ENCODE measurements around the gene DLG4. TPM values are rescaled to one million over a fixed set of nuclear protein-coding genes. Genes with fewer than 3 reads are reported as not detected.
"Not testable (repeated sequence)": the region's sequence is repeated elsewhere in the genome, so short reads cannot be mapped to it uniquely, and the experiment has no call there.

DLG4 gene
- total and polyA plus RNA-seq, 5 donors from 2014 or later: 0.22 to 2.9 (median 0.50) TPM

- DNase-seq; H3K9me3 Mint-ChIP-seq; H3K9me3 ChIP-seq (ENCODE audit: control insufficient read depth in 2 of 2, low read length in 2 of 2); ATAC-seq (ENCODE audit: low read depth in 2 of 2); H3K4me3 ChIP-seq (ENCODE audit: low read depth, low read length); H3K27me3 ChIP-seq (ENCODE audit: control insufficient read depth, insufficient read depth, low read length): not testable (repeated sequence)
- Mint-ChIP-seq H3K27me3 (peaks cover 14% of the 10 kb centered on the region), H3K36me3 (peaks cover 34% of the 10 kb centered on the region), H3K27ac (peak overlapping the region in 2 of 3 donors; percentile 76 to 98), H3K4me1 (peaks cover 13 to 50% (median 33%) of the 10 kb centered on the region in 4 donors), H3K4me3 (peak overlapping the region in 2 of 4 donors; percentile 64 to 94)
- H3K4me1 ChIP-seq (ENCODE audit: control insufficient read depth, insufficient read depth, low read length, poor library complexity, severe bottlenecking): peaks cover 35% of the 10 kb centered on the region
- H3K36me3 ChIP-seq (ENCODE audit: control insufficient read depth, insufficient read depth, low read length): peaks cover 35% of the 10 kb centered on the region
- peak overlapping the region; percentile 93 for H3K27ac ChIP-seq (ENCODE audit: insufficient read depth, low read length, poor library complexity, severe bottlenecking)
Measured at GRCh38 chr17:7243838-7244237, 24.2 kb upstream of the DLG4 start.

DNA sequence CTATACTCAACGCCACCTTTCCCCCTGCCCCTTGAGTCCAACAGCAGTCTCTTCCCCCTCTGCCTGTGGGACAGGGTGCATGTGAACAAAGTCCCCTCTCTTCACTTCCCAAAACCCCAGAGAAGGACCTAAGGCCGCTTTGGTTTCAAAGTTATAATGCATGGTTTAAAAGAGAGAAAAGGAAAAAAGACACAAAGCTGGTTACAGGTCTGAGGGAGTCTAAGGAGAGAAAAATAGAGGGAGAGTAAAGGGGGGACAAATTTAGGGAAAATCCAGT lies 23.8 kb upstream of the DLG4 start:
- ATAC-seq (ENCODE audit: low read depth in 2 of 2): no peak
- Histone ChIP-seq H3K4me3 (ENCODE audit: low read depth, low read length) (peak overlapping the region; percentile 99), H3K4me1 (ENCODE audit: control insufficient read depth, insufficient read depth, low read length, poor library complexity, severe bottlenecking) (peaks cover 32% of the 10 kb centered on the region), H3K27me3 (ENCODE audit: control insufficient read depth, insufficient read depth, low read length) (no peaks in the 10 kb centered on the region), H3K27ac (ENCODE audit: insufficient read depth, low read length, poor library complexity, severe bottlenecking) (peak overlapping the region; percentile 93), H3K9me3 (ENCODE audit: control insufficient read depth in 2 of 2, low read length in 2 of 2) (no peaks in the 10 kb centered on the region), H3K36me3 (ENCODE audit: control insufficient read depth, insufficient read depth, low read length) (peaks cover 35% of the 10 kb centered on the region)
- peak overlapping the region; percentile 80 to 94 (median 89) for H3K4me3 Mint-ChIP-seq
- H3K4me1 Mint-ChIP-seq: peaks cover 13 to 45% (median 29%) of the 10 kb centered on the region in 4 donors
- H3K9me3 Mint-ChIP-seq: peaks cover 0 to 1% (median 0%) of the 10 kb centered on the region in 7 donors
- DNase-seq: no peak
- peaks cover 34% of the 10 kb centered on the region for H3K36me3 Mint-ChIP-seq
- peaks cover 14% of the 10 kb centered on the region for H3K27me3 Mint-ChIP-seq
- peak overlapping the region; percentile 87 to 98 (median 87) for H3K27ac Mint-ChIP-seq

DNA sequence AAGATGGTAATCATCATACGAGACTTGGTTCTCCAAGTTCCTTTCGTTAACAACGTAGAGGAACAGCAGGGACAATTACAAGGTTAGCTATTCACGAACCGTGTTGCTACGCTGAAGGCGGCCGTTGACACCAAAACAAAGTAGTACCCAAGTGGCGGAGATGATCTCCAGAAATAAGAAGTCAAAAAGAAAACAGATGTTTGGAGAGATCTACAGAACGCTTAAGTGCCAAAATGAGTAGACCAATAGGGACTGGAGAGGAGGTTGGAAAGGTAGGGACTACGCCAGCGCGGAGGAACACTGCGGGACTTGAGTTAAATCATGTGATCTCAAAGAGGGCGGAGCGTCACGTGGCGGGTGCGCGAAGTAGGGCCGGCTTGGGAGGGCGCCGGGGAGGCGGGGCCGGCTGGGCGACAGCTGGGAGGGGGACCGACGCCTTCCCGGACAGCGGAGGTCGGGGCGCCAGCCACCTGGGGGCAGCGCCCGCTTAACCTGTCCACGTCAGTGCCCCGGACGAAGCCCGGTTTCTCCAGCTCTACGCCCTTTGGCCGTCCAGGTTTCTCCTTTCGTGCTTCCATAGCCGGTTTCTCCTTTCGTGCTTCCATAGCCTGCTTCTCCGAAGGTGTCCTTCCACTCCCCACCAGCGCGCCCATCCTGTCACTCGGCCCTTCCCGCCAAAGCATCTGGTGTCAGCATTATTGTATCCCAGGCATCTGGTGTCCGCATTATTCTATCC lies 23.2 kb upstream of the DLG4 start:
- Mint-ChIP-seq H3K27me3 (peaks cover 14% of the 10 kb centered on the region), H3K27ac (peak overlapping the region; percentile 98 to 99 (median 99)), H3K36me3 (peaks cover 34% of the 10 kb centered on the region), H3K9me3 (peaks cover 0 to 1% (median 0%) of the 10 kb centered on the region in 7 donors), H3K4me3 (peak overlapping the region; percentile 92 to 97 (median 96)), H3K4me1 (peaks cover 13 to 45% (median 29%) of the 10 kb centered on the region in 4 donors)
- no peaks in the 10 kb centered on the region for H3K9me3 ChIP-seq (ENCODE audit: control insufficient read depth in 2 of 2, low read length in 2 of 2)
- ATAC-seq (ENCODE audit: low read depth in 2 of 2) (peak; percentile 46 to 48), DNase-seq (peak; percentile 92 to 96 (median 96))
- peak overlapping the region; percentile 99 for H3K4me3 ChIP-seq (ENCODE audit: low read depth, low read length)
- peaks cover 31% of the 10 kb centered on the region for H3K4me1 ChIP-seq (ENCODE audit: control insufficient read depth, insufficient read depth, low read length, poor library complexity, severe bottlenecking)
- H3K27ac ChIP-seq (ENCODE audit: insufficient read depth, low read length, poor library complexity, severe bottlenecking): peak overlapping the region; percentile 93
- no peaks in the 10 kb centered on the region for H3K27me3 ChIP-seq (ENCODE audit: control insufficient read depth, insufficient read depth, low read length)
- peaks cover 35% of the 10 kb centered on the region for H3K36me3 ChIP-seq (ENCODE audit: control insufficient read depth, insufficient read depth, low read length)

DNA sequence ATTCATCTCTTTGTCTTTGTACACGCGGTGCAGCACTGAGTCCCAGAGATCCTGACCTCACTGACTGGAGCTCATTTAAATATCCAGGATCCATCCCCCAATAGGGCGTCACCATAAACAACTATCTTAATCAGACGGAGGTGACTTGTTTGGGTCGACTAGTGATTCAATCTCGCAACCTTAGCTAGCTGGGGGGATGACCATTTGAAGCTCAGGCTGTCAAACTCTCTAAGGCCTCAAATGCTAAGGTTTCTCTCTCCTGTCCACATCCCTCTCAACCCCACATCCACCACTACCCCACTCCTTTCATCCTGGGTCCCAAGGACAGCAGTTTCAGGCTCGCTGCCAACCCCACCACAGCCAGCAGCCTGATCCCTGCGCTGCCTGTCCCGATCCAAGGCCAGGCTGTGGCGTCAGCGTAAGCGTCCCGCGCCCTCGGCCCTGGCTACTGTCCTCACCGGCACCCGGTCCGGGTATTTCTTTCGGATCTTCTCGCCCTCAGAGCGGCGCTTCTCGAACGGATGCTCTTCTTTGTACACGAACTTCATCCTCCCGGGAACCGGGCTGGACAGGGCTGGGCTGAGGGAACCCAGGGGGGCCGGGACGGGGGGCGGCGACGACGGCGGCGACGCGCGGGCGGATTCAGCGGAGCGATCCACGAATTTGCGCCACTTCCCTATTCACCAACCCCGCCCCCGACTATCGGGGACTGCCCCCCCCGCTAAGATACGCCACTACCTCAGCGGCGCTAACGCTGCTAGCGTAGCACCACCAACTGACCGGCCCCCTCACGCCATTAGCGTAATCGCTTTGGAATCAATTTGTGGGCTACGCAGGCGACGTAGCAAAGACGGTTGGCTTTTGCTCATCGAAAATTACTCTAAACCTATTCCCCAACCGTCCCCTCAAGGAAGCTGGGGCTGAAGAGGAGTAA lies 22.4 kb upstream of the DLG4 start, which contains the start of gene GABARAP:
Gene GABARAP (minus strand): TSS at position 667 of the 934 bp plus-strand sequence. CDS start 119 bp downstream, at position 548.
- peaks cover 35% of the 10 kb centered on the region for H3K36me3 Mint-ChIP-seq
- H3K4me1 Mint-ChIP-seq: peaks cover 16 to 48% (median 30%) of the 10 kb centered on the region in 4 donors

DNA sequence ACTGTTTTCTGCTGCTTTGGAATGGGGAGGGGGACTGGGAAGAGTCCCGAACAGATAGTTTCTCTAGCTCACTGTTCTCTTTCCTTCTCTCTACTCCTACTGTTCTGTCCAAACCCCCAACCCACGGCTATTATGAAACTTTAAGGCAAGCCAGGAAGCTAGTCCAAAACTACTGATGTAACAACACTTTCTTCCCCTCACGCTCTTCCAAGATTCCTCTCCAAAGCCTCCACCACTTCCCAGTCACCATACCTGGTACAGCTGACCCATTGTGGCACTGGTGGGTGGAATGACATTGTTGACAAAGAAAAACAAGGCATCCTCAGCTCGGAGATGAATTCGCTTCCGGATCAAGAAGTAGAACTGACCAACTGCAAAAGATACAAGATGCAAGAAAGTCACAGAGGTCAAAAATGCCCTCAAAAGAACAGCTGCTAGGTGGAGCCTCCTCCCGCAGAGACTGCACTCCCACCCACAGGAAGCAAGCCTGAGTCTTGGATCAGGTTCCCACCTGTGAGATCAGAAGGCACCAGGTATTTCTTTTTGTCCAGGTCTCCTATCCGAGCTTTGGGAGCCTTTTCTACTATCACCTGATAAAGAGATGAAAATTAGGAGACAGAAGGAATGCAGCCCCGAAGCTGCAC lies 21.6 kb upstream of the DLG4 start:
- peaks cover 33% of the 10 kb centered on the region for H3K36me3 Mint-ChIP-seq
- Histone ChIP-seq H3K27ac (ENCODE audit: insufficient read depth, low read length, poor library complexity, severe bottlenecking) (peak overlapping the region; percentile 93), H3K36me3 (ENCODE audit: control insufficient read depth, insufficient read depth, low read length) (peaks cover 33% of the 10 kb centered on the region), H3K9me3 (ENCODE audit: control insufficient read depth in 2 of 2, low read length in 2 of 2) (no peaks in the 10 kb centered on the region), H3K27me3 (ENCODE audit: control insufficient read depth, insufficient read depth, low read length) (no peaks in the 10 kb centered on the region), H3K4me1 (ENCODE audit: control insufficient read depth, insufficient read depth, low read length, poor library complexity, severe bottlenecking) (peaks cover 41% of the 10 kb centered on the region), H3K4me3 (ENCODE audit: low read depth, low read length) (peak overlapping the region; percentile 82)
- peaks cover 0 to 1% (median 0%) of the 10 kb centered on the region in 7 donors for H3K9me3 Mint-ChIP-seq
- ATAC-seq (ENCODE audit: low read depth in 2 of 2) (no peak), DNase-seq (no peak)
- H3K27ac Mint-ChIP-seq: peak overlapping the region; percentile 98 to 99 (median 99)
- peak overlapping the region; percentile 92 to 97 (median 96) for H3K4me3 Mint-ChIP-seq
- peaks cover 14% of the 10 kb centered on the region for H3K27me3 Mint-ChIP-seq
- peaks cover 20 to 46% (median 30%) of the 10 kb centered on the region in 4 donors for H3K4me1 Mint-ChIP-seq

More for the DNA sequence above, 22.4 kb upstream of the DLG4 start, which contains the start of gene GABARAP:
- Mint-ChIP-seq H3K9me3 (peaks cover 0 to 1% (median 0%) of the 10 kb centered on the region in 7 donors), H3K27ac (peak within 1 kb of the TSS; percentile 98 to 99 (median 99)), H3K27me3 (peaks cover 14% of the 10 kb centered on the region), H3K4me3 (peak within 1 kb of the TSS; percentile 92 to 97 (median 96))
- DNase-seq: peak; percentile 86 to 95 (median 93)
- peaks cover 40% of the 10 kb centered on the region for H3K4me1 ChIP-seq (ENCODE audit: control insufficient read depth, insufficient read depth, low read length, poor library complexity, severe bottlenecking)
- H3K36me3 ChIP-seq (ENCODE audit: control insufficient read depth, insufficient read depth, low read length): peaks cover 34% of the 10 kb centered on the region
- peak; percentile 23 to 27 for ATAC-seq (ENCODE audit: low read depth in 2 of 2)
- H3K27me3 ChIP-seq (ENCODE audit: control insufficient read depth, insufficient read depth, low read length): no peaks in the 10 kb centered on the region
- peak within 1 kb of the TSS; percentile 93 for H3K27ac ChIP-seq (ENCODE audit: insufficient read depth, low read length, poor library complexity, severe bottlenecking)
- H3K4me3 ChIP-seq (ENCODE audit: low read depth, low read length): peak within 1 kb of the TSS; percentile 99
- no peaks in the 10 kb centered on the region for H3K9me3 ChIP-seq (ENCODE audit: control insufficient read depth in 2 of 2, low read length in 2 of 2)

- Histone ChIP-seq H3K27ac (ENCODE audit: insufficient read depth, low read length, poor library complexity, severe bottlenecking) (peak overlapping the region; percentile 90), H3K27me3 (ENCODE audit: control insufficient read depth, insufficient read depth, low read length) (no peaks in the 10 kb centered on the region), H3K9me3 (ENCODE audit: control insufficient read depth in 2 of 2, low read length in 2 of 2) (no peaks in the 10 kb centered on the region), H3K4me3 (ENCODE audit: low read depth, low read length) (peak overlapping the region; percentile 61), H3K4me1 (ENCODE audit: control insufficient read depth, insufficient read depth, low read length, poor library complexity, severe bottlenecking) (peaks cover 41% of the 10 kb centered on the region), H3K36me3 (ENCODE audit: control insufficient read depth, insufficient read depth, low read length) (peaks cover 34% of the 10 kb centered on the region)
- Mint-ChIP-seq H3K27ac (peak overlapping the region in 2 of 3 donors; percentile 96 to 98), H3K4me1 (peaks cover 20 to 55% (median 36%) of the 10 kb centered on the region in 4 donors), H3K27me3 (peaks cover 14% of the 10 kb centered on the region), H3K36me3 (peaks cover 29% of the 10 kb centered on the region), H3K9me3 (peaks cover 0 to 1% (median 0%) of the 10 kb centered on the region in 7 donors), H3K4me3 (peak overlapping the region; percentile 92 to 97 (median 96))
- no peak for DNase-seq
- no peak for ATAC-seq (ENCODE audit: low read depth in 2 of 2)
Measured at GRCh38 chr17:7240375-7240774, 20.7 kb upstream of the DLG4 start.

All from CD4-positive, CD25-positive, alpha-beta regulatory T cell (primary cell).